NCI-H446 (cell line): ENCODE measurements around the gene NUP210L.

Source experiments
- DNase-seq, 2 experiments: peaks; one replicate each; lab custom pipeline; 2025; lab: John Stamatoyannopoulos, UW

The NUP210L gene

GRCh38 chr1:154154534-154155191, at the start of gene NUP210L:
Gene NUP210L, minus strand, starts transcription at chr1:154155073.
- DNase-seq, result no peak

GRCh38 chr1:154199563-154199879, 44.6 kb upstream of the NUP210L start:
- DNase-seq, result no peak

- DNase-seq, result peak; percentile 13 to 66
Observed at GRCh38 chr1:154198756-154199562, 44.1 kb upstream of the NUP210L start.

GRCh38 chr1:154193821-154194220, 38.9 kb upstream of the NUP210L start:
- DNase-seq, result peak in 1 of 2 experiments; percentile 12

- no peak for DNase-seq
Observed at GRCh38 chr1:154192476-154192875, 37.6 kb upstream of the NUP210L start.

GRCh38 chr1:154191990-154192461, 37.2 kb upstream of the NUP210L start, which contains the start of gene TPM3:
Gene TPM3, minus strand, starts transcription at chr1:154192100. Its CDS starts 82 bp downstream, at chr1:154192018.
- no peak for DNase-seq

GRCh38 chr1:154190550-154190949, 35.7 kb upstream of the NUP210L start:
- no peak for DNase-seq

- no peak for DNase-seq
Observed at GRCh38 chr1:154186852-154187501, 32.1 kb upstream of the NUP210L start.

- DNase-seq, result peak in 1 of 2 experiments; percentile 46
Observed at GRCh38 chr1:154186177-154186576, 31.3 kb upstream of the NUP210L start.

GRCh38 chr1:154183046-154183915, 28.4 kb upstream of the NUP210L start:
- peak; percentile 97 to 99 for DNase-seq

- peak; percentile 10 to 49 for DNase-seq
Observed at GRCh38 chr1:154182344-154183045, 27.6 kb upstream of the NUP210L start.

- DNase-seq, result no peak
Observed at GRCh38 chr1:154181944-154182343, 27.1 kb upstream of the NUP210L start.

- no peak for DNase-seq
Observed at GRCh38 chr1:154179946-154180687, 25.2 kb upstream of the NUP210L start.

GRCh38 chr1:154178911-154179811, 24.3 kb upstream of the NUP210L start:
- no peak for DNase-seq

GRCh38 chr1:154178013-154178412, 23.1 kb upstream of the NUP210L start:
- no peak for DNase-seq

- DNase-seq, result no peak
Observed at GRCh38 chr1:154176337-154176736, 21.5 kb upstream of the NUP210L start.

GRCh38 chr1:154174654-154175053, 19.8 kb upstream of the NUP210L start:
- no peak for DNase-seq

- no peak for DNase-seq
Observed at GRCh38 chr1:154171880-154172279, 17.0 kb upstream of the NUP210L start.

- DNase-seq, result no peak
Observed at GRCh38 chr1:154171223-154171583, 16.3 kb upstream of the NUP210L start.
